NCI-H128 (cell line): ENCODE measurements around the gene EIF4E3.

Experiments used
- DNase-seq: peaks from one replicate; lab custom pipeline; 2025; ENCODE audit not compliant: unreplicated experiment; lab: John Stamatoyannopoulos, UW

EIF4E3 gene

GRCh38 chr3:71723452-71724170 is 1.6 kb downstream of the EIF4E3 start:
- DNase-seq = no peak

- no peak for DNase-seq
Measured at GRCh38 chr3:71722693-71723092, 2.5 kb downstream of the EIF4E3 start.

- no peak for DNase-seq
Measured at GRCh38 chr3:71721651-71722157, 3.5 kb downstream of the EIF4E3 start.

GRCh38 chr3:71721002-71721401 is 4.2 kb downstream of the EIF4E3 start:
- no peak for DNase-seq

- DNase-seq = no peak
Measured at GRCh38 chr3:71718072-71718471, 7.1 kb downstream of the EIF4E3 start.

- DNase-seq = no peak
Measured at GRCh38 chr3:71714595-71714994, 10.6 kb downstream of the EIF4E3 start.

- DNase-seq = peak; percentile 52
Measured at GRCh38 chr3:71713041-71713440, 12.2 kb downstream of the EIF4E3 start.

- DNase-seq = peak; percentile 16
Measured at GRCh38 chr3:71710906-71711494, 14.2 kb downstream of the EIF4E3 start.

GRCh38 chr3:71709908-71710511 is 15.2 kb downstream of the EIF4E3 start:
- DNase-seq = no peak

GRCh38 chr3:71708476-71709105 is 16.6 kb downstream of the EIF4E3 start:
- DNase-seq = no peak

GRCh38 chr3:71707595-71707994 is 17.6 kb downstream of the EIF4E3 start:
- no peak for DNase-seq

- DNase-seq = no peak
Measured at GRCh38 chr3:71705681-71706080, 19.5 kb downstream of the EIF4E3 start.

GRCh38 chr3:71704915-71705314 is 20.3 kb downstream of the EIF4E3 start:
- no peak for DNase-seq

- DNase-seq = peak; percentile 68
Measured at GRCh38 chr3:71703797-71704196, 21.4 kb downstream of the EIF4E3 start.

- DNase-seq = no peak
Measured at GRCh38 chr3:71702131-71703024, 22.8 kb downstream of the EIF4E3 start.

- DNase-seq = no peak
Measured at GRCh38 chr3:71701251-71701762, 23.9 kb downstream of the EIF4E3 start.

- DNase-seq = no peak
Measured at GRCh38 chr3:71695000-71695482, 30.2 kb downstream of the EIF4E3 start.

GRCh38 chr3:71694358-71694999 is 30.7 kb downstream of the EIF4E3 start:
- no peak for DNase-seq

- DNase-seq = no peak
Measured at GRCh38 chr3:71693641-71694040, 31.6 kb downstream of the EIF4E3 start.

GRCh38 chr3:71692139-71692538 is 33.1 kb downstream of the EIF4E3 start:
- no peak for DNase-seq
